SK-N-SH treated with all-trans-retinoic acid at 6 μM for 48 hours (cell line): ENCODE results near the gene HES5.

Experiments
- ATAC-seq: fragments of 200-7000 bp; cut with Tn5 transposase; 3 replicates; pipeline ENCODE4 v1.9.1; 2020; ENCODE audit warnings: mild to moderate bottlenecking, moderate library complexity
- ARNTL ChIP-seq: fragments of 450-650 bp; formaldehyde crosslinking; IDR thresholded peaks from 2 replicates; pipeline ENCODE4 v1.5.0; 2020; ENCODE audit warnings: low read depth, mild to moderate bottlenecking, moderate library complexity, borderline replicate concordance
- CREB5 ChIP-seq: fragments of 250-450 bp; sonication (Bioruptor Pico); IDR thresholded peaks from 2 replicates; pipeline ENCODE4 v1.5.1; 2020; ENCODE audit warnings: low read depth, mild to moderate bottlenecking, moderate library complexity
- CSRNP3 ChIP-seq: fragments of 250-450 bp; sonication (Bioruptor Pico); IDR thresholded peaks from 2 replicates; pipeline ENCODE4 v1.5.1; 2021; ENCODE audit warnings: mild to moderate bottlenecking, moderate library complexity
- ESRRG ChIP-seq: fragments of 250-450 bp; sonication (Bioruptor Pico); IDR thresholded peaks from 2 replicates; pipeline ENCODE4 v1.6.1; 2021; ENCODE audit warnings: mild to moderate bottlenecking
- GLIS3 ChIP-seq: fragments of 250-450 bp; sonication (Bioruptor Pico); IDR thresholded peaks from 2 replicates; pipeline ENCODE4 v1.5.0; 2020; ENCODE audit warnings: mild to moderate bottlenecking, moderate library complexity
- ISL1 ChIP-seq: fragments of 250-450 bp; sonication (Bioruptor Pico); IDR thresholded peaks from 2 replicates; pipeline ENCODE4 v2.1.2; 2022; ENCODE audit warnings: mild to moderate bottlenecking, moderate library complexity
- OSR1 ChIP-seq: fragments of 250-450 bp; sonication (Bioruptor Pico); IDR thresholded peaks from 2 replicates; pipeline ENCODE4 v1.8.0; 2022; ENCODE audit warnings: moderate library complexity, mild to moderate bottlenecking, inconsistent platforms
- PATZ1 ChIP-seq: fragments of 250-450 bp; sonication (Bioruptor Pico); IDR thresholded peaks from 2 replicates; pipeline ENCODE4 v1.8.0; 2020; ENCODE audit warnings: mild to moderate bottlenecking, moderate library complexity, borderline replicate concordance
- POU6F1 ChIP-seq: fragments of 250-450 bp; sonication (Bioruptor Pico); IDR thresholded peaks from 2 replicates; pipeline ENCODE4 v1.8.0; 2021; ENCODE audit warnings: low read depth, mild to moderate bottlenecking, moderate library complexity, borderline replicate concordance
- PPARA ChIP-seq: fragments of 250-450 bp; sonication (Bioruptor Pico); IDR thresholded peaks from 2 replicates; pipeline ENCODE4 v1.5.0; 2020; ENCODE audit warnings: mild to moderate bottlenecking, borderline replicate concordance
- RARB ChIP-seq: fragments of 250-450 bp; sonication (Bioruptor Pico); IDR thresholded peaks from 2 replicates; pipeline ENCODE4 v1.8.0; 2021; ENCODE audit warnings: mild to moderate bottlenecking, moderate library complexity
- SNAI2 ChIP-seq: fragments of 250-450 bp; sonication (Bioruptor Pico); IDR thresholded peaks from 2 replicates; pipeline ENCODE4 v1.5.0; 2020; ENCODE audit warnings: mild to moderate bottlenecking, moderate library complexity
- TOX ChIP-seq: fragments of 250-450 bp; sonication (Bioruptor Pico); IDR thresholded peaks from 2 replicates; pipeline ENCODE4 v1.8.0; 2021; ENCODE audit warnings: mild to moderate bottlenecking, moderate library complexity, borderline replicate concordance
- ZC3H10 ChIP-seq: fragments of 250-450 bp; sonication (Bioruptor Pico); IDR thresholded peaks from 2 replicates; pipeline ENCODE4 v1.5.1; 2021; ENCODE audit warnings: mild to moderate bottlenecking, moderate library complexity
- ZFP30 ChIP-seq: fragments of 450-650 bp; formaldehyde crosslinking; IDR thresholded peaks from 2 replicates; pipeline ENCODE4 v1.5.0; 2022; ENCODE audit warnings: mild to moderate bottlenecking, moderate library complexity
- ZNF565 ChIP-seq: fragments of 450-650 bp; formaldehyde crosslinking; conservative IDR thresholded peaks from 2 replicates; pipeline ENCODE4 v1.5.0; 2020; ENCODE audit warnings: low read depth, mild to moderate bottlenecking, moderate library complexity
- ZNF70 ChIP-seq: fragments of 450-650 bp; formaldehyde crosslinking; IDR thresholded peaks from 2 replicates; pipeline ENCODE4 v1.5.0; 2020; ENCODE audit warnings: mild to moderate bottlenecking, moderate library complexity
- ZNF8 ChIP-seq: fragments of 450-650 bp; formaldehyde crosslinking; IDR thresholded peaks from 2 replicates; pipeline ENCODE4 v1.5.0; 2020; ENCODE audit warnings: mild to moderate bottlenecking, moderate library complexity

HES5 gene

GRCh38 chr1:2567083-2567679, 37.1 kb upstream of the HES5 start (continued):
- TF ChIP-seq PATZ1 (CRISPR knock-in tag), result no peak
- TF ChIP-seq ZNF565 (CRISPR knock-in tag), result no peak
- TF ChIP-seq ZNF8 (CRISPR knock-in tag), result no peak

- TF ChIP-seq ZNF8 (CRISPR knock-in tag), result no peak
- TF ChIP-seq CREB5, result no peak
- no peak for TF ChIP-seq ISL1 (CRISPR knock-in tag)
- TF ChIP-seq ESRRG (CRISPR knock-in tag), result no peak
- ATAC-seq, result no peak
These were observed 36.3 kb upstream of the HES5 start for GRCh38 chr1:2566101-2567045.

GRCh38 chr1:2564815-2565374, 34.8 kb upstream of the HES5 start:
- TF ChIP-seq OSR1 (no peak), ZNF565 (CRISPR knock-in tag) (no peak), ZFP30 (no peak), POU6F1 (CRISPR knock-in tag) (no peak), CSRNP3 (CRISPR knock-in tag) (no peak), GLIS3 (CRISPR knock-in tag) (no peak), ARNTL (CRISPR knock-in tag) (no peak), PPARA (no peak), TOX (CRISPR knock-in tag) (no peak), ZNF70 (CRISPR knock-in tag) (no peak), PATZ1 (CRISPR knock-in tag) (no peak), SNAI2 (no peak), RARB (CRISPR knock-in tag) (no peak), ZC3H10 (CRISPR knock-in tag) (no peak)
- ATAC-seq, result no peak
